SK-N-SH (cell line): Measurements from ENCODE around the gene SATB1. TPM values are rescaled to one million over a fixed set of nuclear protein-coding genes. Genes with fewer than 3 reads are reported as not detected.

Experiments used
- CTCF ChIA-PET: fragments of 300-600, 350-600 bp; formaldehyde crosslinking; extraction: SDS; loops from one replicate; lab custom pipeline; 2021; lab: Yijun Ruan, JAX
- POLR2A ChIA-PET: fragments of 350-600 bp; sonication (Branson Sonifier 250); formaldehyde crosslinking; extraction: SDS; loops from one replicate; lab custom pipeline; 2020; ENCODE audit warnings: antibody characterized with exemption, inconsistent platforms; lab: Yijun Ruan, JAX
- DNase-seq: peaks from one replicate; pipeline ENCODE4 v3.0.0; 2012
- H2AFZ ChIP-seq: fragments of 200-600 bp; sonication (generic); 2 replicates; pipeline ENCODE4 v1.8.1; 2016; ENCODE audit warnings: antibody characterized with exemption, mild to moderate bottlenecking, low read depth
- H3F3A ChIP-seq: fragments of 200-600 bp; sonication (generic); replicated peaks from 2 replicates; pipeline ENCODE3; 2016; ENCODE audit warnings: antibody characterized with exemption, mild to moderate bottlenecking; ENCODE audit not compliant: insufficient read depth
- H3K27ac ChIP-seq, 2 experiments: fragments of 200-500 bp in 1 of 2; fragments of 200-600 bp in 1 of 2; sonication (Bioruptor generic) in 1 of 2; sonication (generic), shearing (Covaris generic) in 1 of 2; 2 replicates each; pipeline versions ENCODE4 v1.5.1 to v1.6.1; 2014 to 2016; ENCODE audit warnings: low read depth in 2 of 2, inconsistent platforms in 1 of 2, low read length in 1 of 2, mild to moderate bottlenecking in 1 of 2, mixed read lengths in 1 of 2
- H3K27me3 ChIP-seq: fragments of 200-600 bp; sonication (generic), shearing (Covaris generic); 2 replicates; pipeline ENCODE4 v1.6.1; 2016; ENCODE audit warnings: mixed run types; ENCODE audit not compliant: insufficient read depth
- H3K36me3 ChIP-seq, 2 experiments: fragments of 200-500 bp in 1 of 2; fragments of 200-600 bp in 1 of 2; sonication (Bioruptor generic) in 1 of 2; sonication (generic) in 1 of 2; replicated peaks in 1 of 2; 2 replicates each; pipeline versions ENCODE3 to v1.5.1; 2014 to 2016; ENCODE audit warnings: low read length in 1 of 2, mild to moderate bottlenecking in 1 of 2; ENCODE audit not compliant: insufficient read depth in 2 of 2, control insufficient read depth in 1 of 2
- H3K4me1 ChIP-seq, 2 experiments: fragments of 200-500 bp in 1 of 2; fragments of 200-600 bp in 1 of 2; sonication (Bioruptor generic) in 1 of 2; sonication (generic), shearing (Covaris generic) in 1 of 2; 2 replicates each; pipeline versions ENCODE4 v1.5.1 to v1.6.1; 2014 to 2016; ENCODE audit warnings: low read depth in 1 of 2, low read length in 1 of 2, mixed run types in 1 of 2; ENCODE audit not compliant: insufficient read depth in 2 of 2, control insufficient read depth in 1 of 2
- H3K4me2 ChIP-seq: fragments of 200-600 bp; sonication (generic), shearing (Covaris generic); 2 replicates; pipeline ENCODE4 v1.6.1; 2017; ENCODE audit warnings: mixed run types
- H3K4me3 ChIP-seq, 2 experiments: fragments of 200-500 bp in 1 of 2; fragments of 200-600 bp in 1 of 2; sonication (Bioruptor generic) in 1 of 2; sonication (generic), shearing (Covaris generic) in 1 of 2; 2 replicates each; pipeline versions ENCODE4 v1.5.1 to v1.8.1; 2014 to 2016; ENCODE audit warnings: low read depth in 2 of 2, inconsistent platforms in 1 of 2, low read length in 1 of 2, mild to moderate bottlenecking in 1 of 2, mixed read lengths in 1 of 2, moderate library complexity in 1 of 2
- H3K79me2 ChIP-seq: fragments of 200-600 bp; sonication (generic); 2 replicates; pipeline ENCODE4 v1.8.1; 2017; ENCODE audit warnings: mild to moderate bottlenecking; ENCODE audit not compliant: insufficient read depth
- H3K9ac ChIP-seq: fragments of 200-600 bp; sonication (generic); 2 replicates; pipeline ENCODE4 v1.6.1; 2017; ENCODE audit warnings: mixed run types
- H3K9me2 ChIP-seq: fragments of 200-600 bp; sonication (generic); 2 replicates; pipeline ENCODE4 v1.6.1; 2017; ENCODE audit warnings: mixed run types
- H3K9me3 ChIP-seq: fragments of 200-600 bp; sonication (generic); 2 replicates; pipeline ENCODE4 v1.6.1; 2017; ENCODE audit warnings: mixed run types, mild to moderate bottlenecking, moderate library complexity
- H4K20me1 ChIP-seq: fragments of 200-600 bp; sonication (generic); 2 replicates; pipeline ENCODE4 v1.6.1; 2017; ENCODE audit warnings: mild to moderate bottlenecking, mixed run types; ENCODE audit not compliant: insufficient read depth
- CTCF ChIP-seq: fragments of 200-600 bp; sonication (generic); IDR thresholded peaks from 2 replicates; pipeline ENCODE4 v1.6.1; 2017; ENCODE audit warnings: antibody characterized with exemption, mild to moderate bottlenecking, moderate library complexity
- EP300 ChIP-seq, 2 experiments: IDR thresholded peaks; 2 replicates each; pipeline versions ENCODE4 v1.4.0 to v1.6.1; 2012; ENCODE audit warnings: borderline replicate concordance in 1 of 2, low read depth in 1 of 2, low read length in 1 of 2
- EZH2phosphoT487 ChIP-seq: fragments of 200-600 bp; sonication (generic); IDR thresholded peaks from 2 replicates; pipeline ENCODE4 v1.6.1; 2017; ENCODE audit warnings: low read depth, mixed run types, mild to moderate bottlenecking, antibody characterized with exemption, moderate library complexity, borderline replicate concordance
- FOSL2 ChIP-seq: IDR thresholded peaks from 2 replicates; pipeline ENCODE4 v1.4.0; 2012; ENCODE audit warnings: low read depth, mild to moderate bottlenecking, moderate library complexity, borderline replicate concordance
- JUND ChIP-seq: IDR thresholded peaks from 2 replicates; pipeline ENCODE4 v1.4.0; 2012
- MXI1 ChIP-seq: IDR thresholded peaks from 2 replicates; pipeline ENCODE4 v1.6.1; 2012; ENCODE audit warnings: mild to moderate bottlenecking, low read depth, low read length, improper control_type of control experiment
- NRF1 ChIP-seq: IDR thresholded peaks from 2 replicates; pipeline ENCODE4 v1.6.1; 2012; ENCODE audit warnings: low read depth, mild to moderate bottlenecking, low read length
- PBX3 ChIP-seq: IDR thresholded peaks from 2 replicates; pipeline ENCODE4; 2012
- POLR2AphosphoS5 ChIP-seq: IDR thresholded peaks from 2 replicates; pipeline ENCODE4 v1.6.1; 2012; ENCODE audit warnings: low read depth, low read length
- RAD21 ChIP-seq: IDR thresholded peaks from 2 replicates; pipeline ENCODE4 v1.6.1; 2012; ENCODE audit warnings: mild to moderate bottlenecking, low read length
- RCOR1 ChIP-seq: fragments of 150-350 bp; IDR thresholded peaks from 2 replicates; pipeline ENCODE4 v1.6.1; 2017; ENCODE audit warnings: antibody characterized with exemption, low read length
- REST ChIP-seq: IDR thresholded peaks from 2 replicates; pipeline ENCODE4 v1.6.1; 2012; ENCODE audit warnings: mild to moderate bottlenecking, low read depth, low read length, moderate library complexity
- RFX5 ChIP-seq: IDR thresholded peaks from 2 replicates; pipeline ENCODE4 v1.6.1; 2012; ENCODE audit warnings: mild to moderate bottlenecking, improper control_type of control experiment, low read length
- RXRA ChIP-seq: IDR thresholded peaks from 2 replicates; pipeline ENCODE4 v1.4.0; 2012; ENCODE audit warnings: low read depth, mild to moderate bottlenecking, borderline replicate concordance
- SIN3A ChIP-seq: IDR thresholded peaks from 2 replicates; pipeline ENCODE4 v1.6.1; 2012; ENCODE audit warnings: low read depth, mild to moderate bottlenecking, low read length, moderate library complexity, borderline replicate concordance
- TCF12 ChIP-seq: IDR thresholded peaks from 2 replicates; pipeline ENCODE4 v1.4.0; 2012
- TEAD4 ChIP-seq: IDR thresholded peaks from 2 replicates; pipeline ENCODE4 v1.4.0; 2012; ENCODE audit warnings: mild to moderate bottlenecking, borderline replicate concordance; ENCODE audit not compliant: insufficient read depth
- USF2 ChIP-seq: fragments of 150-350 bp; IDR thresholded peaks from 2 replicates; pipeline ENCODE4 v1.6.1; 2017; ENCODE audit warnings: antibody characterized with exemption, low read length, low read depth, borderline replicate concordance
- WGBS: methylation state at CpG from one replicate; pipeline ENCODE4 v1.1.6; 2017; ENCODE audit warnings: low lambda C conversion rate; 5-methylcytosine and 5-hydroxymethylcytosine counted together
- polyA plus RNA-seq, 3 experiments: library from polyadenylated mRNA; depleted of rRNA; stranded (reverse); fragments of >200 nt; gene quantifications; 2 replicates each; pipeline ENCODE4 v1.2.3, GENCODE V29; 2012

The SATB1 gene
- polyA plus RNA-seq, 1 of the 3 experiments (the other 2 are of a cell fraction): 8.5 TPM

- H3K9ac ChIP-seq: no peak overlapping the region
- no peak for DNase-seq
- no peaks in the 10 kb centered on the region for H3K9me2 ChIP-seq
- H3K36me3 ChIP-seq: peaks cover 0 to 8% of the 10 kb centered on the region in 2 experiments
- WGBS: 97% methylated on average over 2 of the region's 2 CpGs
- no peaks in the 10 kb centered on the region for H3F3A ChIP-seq
- H3K4me3 ChIP-seq: no peak overlapping the region
- H4K20me1 ChIP-seq: no peaks in the 10 kb centered on the region
- no peaks in the 10 kb centered on the region for H3K9me3 ChIP-seq
- TF ChIP-seq RXRA (no peak), TCF12 (no peak), USF2 (no peak), RFX5 (no peak), CTCF (no peak), EP300 (IDR thresholded peaks at IDR 0.05; ENCODE audit: borderline replicate concordance in 1 of 2, low read depth in 1 of 2, low read length in 1 of 2) (no peak), MXI1 (no peak), RAD21 (no peak), REST (no peak), TEAD4 (no peak), PBX3 (no peak), NRF1 (no peak), JUND (no peak), RCOR1 (no peak), FOSL2 (no peak), SIN3A (no peak), EZH2phosphoT487 (no peak), POLR2AphosphoS5 (no peak)
- H3K4me2 ChIP-seq: no peak overlapping the region
- ChIA-PET CTCF (interaction anchor here (1.5 to 1.7 kb wide), 3 partner anchors 11 to 26 kb away, joined by 3 to 4 read pairs (median 4); no protein-coding TSS in a partner anchor), POLR2A (interaction anchor here (0.9 to 1.2 kb wide), 2 partner anchors 11 to 250 kb away, joined by 3 to 7 read pairs; no protein-coding TSS in a partner anchor)
- no peaks in the 10 kb centered on the region for H3K27me3 ChIP-seq
- no peaks in the 10 kb centered on the region; a peak in 1 of 4 replicates for H3K4me1 ChIP-seq
- no peak overlapping the region for H3K27ac ChIP-seq
- H3K79me2 ChIP-seq: no peaks in the 10 kb centered on the region
- no peak overlapping the region for H2AFZ ChIP-seq
Observed at GRCh38 chr3:18363338-18363737, 61.8 kb downstream of the SATB1 start.
